GM21737 (cell line): Measurements from ENCODE around the gene MRPL14.

ENCODE experiments used
- ATAC-seq: cut with Tn5 transposase; IDR thresholded peaks from one replicate; pipeline ENCODE4 v1.9.1; 2021; ENCODE audit warnings: mild to moderate bottlenecking, moderate library complexity; ENCODE audit not compliant: unreplicated experiment

MRPL14 gene

GRCh38 chr6:44067173-44068139 lies 59.8 kb downstream of the MRPL14 start:
- ATAC-seq, result no peak

- ATAC-seq, result no peak
Observed at GRCh38 chr6:44066394-44067172, 60.7 kb downstream of the MRPL14 start.

GRCh38 chr6:44065443-44066140 lies 61.7 kb downstream of the MRPL14 start:
- no peak for ATAC-seq

GRCh38 chr6:44064948-44065272 lies 62.3 kb downstream of the MRPL14 start:
- no peak for ATAC-seq

GRCh38 chr6:44064089-44064947 lies 62.9 kb downstream of the MRPL14 start:
- ATAC-seq, result no peak

GRCh38 chr6:44063561-44064059 lies 63.6 kb downstream of the MRPL14 start:
- no peak for ATAC-seq
